NCI-H2196 treated with DMSO at 0.1 percent for 48 hours (cell line): ENCODE data around the gene HSPG2.
"Not testable (repeated sequence)": the region's sequence is repeated elsewhere in the genome, so short reads cannot be mapped to it uniquely, and the experiment has no call there.

Experiments
- DNase-seq: peaks from one replicate; lab custom pipeline; 2025; ENCODE audit not compliant: unreplicated experiment; lab: John Stamatoyannopoulos, UW

Gene HSPG2

GRCh38 chr1:21935393-21935804 is 1.7 kb downstream of the HSPG2 start:
- no peak for DNase-seq

- DNase-seq, result peak; percentile 91
These were observed 3.5 kb downstream of the HSPG2 start for GRCh38 chr1:21933397-21934248.

- no peak for DNase-seq
These were observed 5.0 kb downstream of the HSPG2 start for GRCh38 chr1:21932127-21932526.

- no peak for DNase-seq
These were observed 5.7 kb downstream of the HSPG2 start for GRCh38 chr1:21931171-21932093.

- DNase-seq, result no peak
These were observed 6.4 kb downstream of the HSPG2 start for GRCh38 chr1:21930629-21931170.

- no peak for DNase-seq
These were observed 7.0 kb downstream of the HSPG2 start for GRCh38 chr1:21930080-21930571.

- DNase-seq, result no peak
These were observed 9.4 kb downstream of the HSPG2 start for GRCh38 chr1:21927533-21928237.

- no peak for DNase-seq
These were observed 10.1 kb downstream of the HSPG2 start for GRCh38 chr1:21926814-21927532.

- no peak for DNase-seq
These were observed 11.0 kb downstream of the HSPG2 start for GRCh38 chr1:21926065-21926464.

GRCh38 chr1:21925334-21925940 is 11.7 kb downstream of the HSPG2 start:
- no peak for DNase-seq

GRCh38 chr1:21924503-21925005 is 12.6 kb downstream of the HSPG2 start:
- no peak for DNase-seq

GRCh38 chr1:21922090-21923013 is 14.8 kb downstream of the HSPG2 start:
- no peak for DNase-seq

GRCh38 chr1:21921100-21921875 is 15.8 kb downstream of the HSPG2 start:
- no peak for DNase-seq

GRCh38 chr1:21919520-21919919 is 17.6 kb downstream of the HSPG2 start:
- DNase-seq, result no peak

- DNase-seq, result not testable (repeated sequence)
These were observed 19.9 kb downstream of the HSPG2 start for GRCh38 chr1:21917239-21917631.

GRCh38 chr1:21916447-21917238 is 20.5 kb downstream of the HSPG2 start:
- no peak for DNase-seq
